Hepatocyte (in vitro differentiated cells): ENCODE data around the gene MYEOV.

Experiments
- EZH2 ChIP-seq: fragments of 200-600 bp; sonication (generic); IDR thresholded peaks from 2 replicates; pipeline ENCODE4 v1.6.1; 2016; ENCODE audit warnings: antibody characterized with exemption, mild to moderate bottlenecking, borderline replicate concordance
- EZH2phosphoT487 ChIP-seq: fragments of 200-600 bp; sonication (generic); IDR thresholded peaks from one replicate; pipeline ENCODE4 v1.6.1; 2018; ENCODE audit warnings: antibody characterized with exemption, mild to moderate bottlenecking, low read depth, moderate library complexity; ENCODE audit not compliant: unreplicated experiment, severe bottlenecking
- TF ChIP-seq, protein P1 (sequence below): fragments of 200-600 bp; sonication (generic); IDR thresholded peaks from 2 replicates; pipeline ENCODE4 v1.5.1; 2016; ENCODE audit warnings: antibody characterized with exemption, mild to moderate bottlenecking; ENCODE audit not compliant: poor library complexity

DNA sequence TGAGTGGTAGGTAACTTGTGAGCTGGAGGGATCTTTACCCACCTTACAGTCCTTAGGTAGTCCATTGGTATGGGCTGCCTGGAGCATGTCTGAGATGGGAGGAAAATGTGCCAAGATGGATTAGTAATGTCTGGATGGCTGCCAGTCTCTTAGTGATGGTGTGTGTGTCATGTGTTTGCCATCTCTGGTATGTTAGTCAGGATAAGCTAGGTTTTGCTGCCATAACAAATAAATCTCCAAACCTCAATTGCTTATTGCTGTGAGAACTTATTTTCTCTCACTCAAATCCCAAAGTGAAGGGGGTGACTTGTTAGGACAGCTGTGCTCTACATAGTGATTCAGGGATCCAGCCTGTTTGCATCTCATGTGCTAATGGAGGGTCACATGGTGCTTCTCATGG, 40.9 kb upstream of the MYEOV start:
- TF ChIP-seq, protein P1, sequence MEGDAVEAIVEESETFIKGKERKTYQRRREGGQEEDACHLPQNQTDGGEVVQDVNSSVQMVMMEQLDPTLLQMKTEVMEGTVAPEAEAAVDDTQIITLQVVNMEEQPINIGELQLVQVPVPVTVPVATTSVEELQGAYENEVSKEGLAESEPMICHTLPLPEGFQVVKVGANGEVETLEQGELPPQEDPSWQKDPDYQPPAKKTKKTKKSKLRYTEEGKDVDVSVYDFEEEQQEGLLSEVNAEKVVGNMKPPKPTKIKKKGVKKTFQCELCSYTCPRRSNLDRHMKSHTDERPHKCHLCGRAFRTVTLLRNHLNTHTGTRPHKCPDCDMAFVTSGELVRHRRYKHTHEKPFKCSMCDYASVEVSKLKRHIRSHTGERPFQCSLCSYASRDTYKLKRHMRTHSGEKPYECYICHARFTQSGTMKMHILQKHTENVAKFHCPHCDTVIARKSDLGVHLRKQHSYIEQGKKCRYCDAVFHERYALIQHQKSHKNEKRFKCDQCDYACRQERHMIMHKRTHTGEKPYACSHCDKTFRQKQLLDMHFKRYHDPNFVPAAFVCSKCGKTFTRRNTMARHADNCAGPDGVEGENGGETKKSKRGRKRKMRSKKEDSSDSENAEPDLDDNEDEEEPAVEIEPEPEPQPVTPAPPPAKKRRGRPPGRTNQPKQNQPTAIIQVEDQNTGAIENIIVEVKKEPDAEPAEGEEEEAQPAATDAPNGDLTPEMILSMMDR, result no peak
- TF ChIP-seq EZH2 (no peak), EZH2phosphoT487 (no peak)
